ENCODE measurements around the gene TSN. TPM values are rescaled to one million over a fixed set of nuclear protein-coding genes. Genes with fewer than 3 reads are reported as not detected.

The TSN gene
- 34.6 and 59.5 TPM in 2 replicates for total RNA-seq (2011; cell fraction: chromatin; rRNA removed; ENCODE audit: low replicate concordance)
- 27.5 and 32.0 TPM in 2 replicates for total RNA-seq (2011; cell fraction: nucleolus; rRNA removed)
- 53.5 and 77.3 TPM in 2 replicates for total RNA-seq (2011; cell fraction: nucleoplasm; rRNA removed)
- total RNA-seq (2014; rRNA removed) (61.1 and 63.2 TPM in 2 replicates), total RNA-seq (2014; rRNA removed; fragmentation: Illumina TruSeq; extraction: Trizol) (101 and 110 TPM in 2 replicates), total RNA-seq (2015; rRNA removed; fragmentation: Illumina TruSeq; extraction: Trizol) (82.8 and 87.0 TPM in 2 replicates), total RNA-seq (2021) (87.8 and 95.2 TPM in 2 replicates), polyA plus RNA-seq (2011; rRNA removed) (83.7 and 128 TPM in 2 replicates), polyA plus RNA-seq (2014; fragmentation: Illumina TruSeq; extraction: Trizol) (74.5 and 79.4 TPM in 2 replicates), polyA plus RNA-seq (2014; fragmentation: Nextera tagmentation; extraction: Ambion mirVana) (100 to 1,000 TPM; 142 to 152 TPM), polyA plus RNA-seq (2014; rRNA removed) (75.3 and 80.2 TPM in 2 replicates), polyA minus RNA-seq (2011; rRNA and poly(A)+ RNA removed) (63.4 and 80.3 TPM in 2 replicates), Bru-seq, nascent RNA (percentile 96 among the genes with signal in this experiment), BruChase-seq, experiment 1, labeled RNA remaining after a 2-hour chase (percentile 97 among the genes with signal in this experiment), BruChase-seq, experiment 2, labeled RNA remaining after a 6-hour chase (percentile 97 among the genes with signal in this experiment)
- 34.8 and 62.7 TPM in 2 replicates for polyA plus RNA-seq (2011; cell fraction: cytosol; rRNA removed)
- polyA plus RNA-seq (2011; cell fraction: nucleus; rRNA removed): 22.7 and 26.1 TPM in 2 replicates
- polyA plus RNA-seq (2012): 56.1 and 70.2 TPM in 2 replicates
- polyA minus RNA-seq (2011; cell fraction: cytosol; rRNA and poly(A)+ RNA removed): 63.1 and 65.4 TPM in 2 replicates
- 26.1 and 35.9 TPM in 2 replicates for polyA minus RNA-seq (2011; cell fraction: nucleus; rRNA and poly(A)+ RNA removed)
- long read RNA-seq, experiment 1, transcript TSN-212 (5 exons, 3,328 nt): minor isoform, 8 of 987 reads
- long read RNA-seq, experiment 1, transcript TSN-201 (6 exons, 3,420 nt): major isoform, 890 of 987 reads
- long read RNA-seq, experiment 1, transcript TSN-210 (5 exons, 605 nt): minor isoform, 5 of 987 reads
- long read RNA-seq, experiment 1, partial matches to known transcripts: 18 of 987 reads
- long read RNA-seq, experiment 1, other reads (novel, unspliced or antisense): 53 of 987 reads
- long read RNA-seq, experiment 2, transcript TSN-201 (6 exons, 3,420 nt): major isoform, 79 of 161 reads
- long read RNA-seq, experiment 2, partial matches to known transcripts: 7 of 161 reads
- long read RNA-seq, experiment 2, other reads (novel, unspliced or antisense): 73 of 161 reads
- long read RNA-seq, experiment 3, transcript TSN-201 (6 exons, 3,420 nt): major isoform, 181 of 200 reads
- long read RNA-seq, experiment 3, partial matches to known transcripts: 3 of 200 reads
- long read RNA-seq, experiment 3, other reads (novel, unspliced or antisense): 14 of 200 reads

GRCh38 chr2:121755237-121756111 is at the start of gene TSN:
TSN (plus strand) TSS chr2:121755651; CDS start chr2:121755780, 129 bp downstream.
- ATAC-seq (peak; percentile 99), DNase-seq (ENCODE audit: extremely low read depth in 1 of 4, low spot score in 3 of 4) (peak; percentile 93 to 100 (median 94)), FAIRE-seq (peak; percentile 80)
- Histone ChIP-seq H3K4me2 (ENCODE audit: insufficient read depth, low read length) (peak within 1 kb of the TSS; percentile 87), H3K27ac (ENCODE audit: extremely low read depth, low read depth, low read length) (peak within 1 kb of the TSS; percentile 87), H2AFZ (ENCODE audit: low read depth, low read length) (peak within 1 kb of the TSS; percentile 84), H3K36me3 (ENCODE audit: control insufficient read depth, insufficient read depth, low read length) (peaks cover 34% of the 10 kb centered on the region), H3K27me3 (ENCODE audit: control insufficient read depth in 2 of 2, insufficient read depth in 2 of 2, low read length in 2 of 2) (no peaks in the 10 kb centered on the region), H3K79me2 (ENCODE audit: control insufficient read depth, insufficient read depth, low read length) (peaks cover 41% of the 10 kb centered on the region), H3K9me3 (replicated peaks; ENCODE audit: control insufficient read depth, insufficient read depth, low read depth, low read length) (no peaks in the 10 kb centered on the region), H3K4me1 (replicated peaks in 1 of 2; ENCODE audit: control insufficient read depth in 2 of 2, insufficient read depth in 2 of 2, low read length in 2 of 2) (peaks cover 0 to 3% of the 10 kb centered on the region in 2 experiments; a peak in 3 of 5 replicates), H4K20me1 (replicated peaks; ENCODE audit: control insufficient read depth, insufficient read depth, low read length) (no peaks in the 10 kb centered on the region), H3K9ac (ENCODE audit: insufficient read depth in 1 of 2, low read depth in 2 of 2, low read length in 2 of 2) (peak within 1 kb of the TSS; percentile 88 to 98), H3K4me3 (peak within 1 kb of the TSS; percentile 96), H3K9me1 (ENCODE audit: control insufficient read depth, insufficient read depth, low read length) (no peaks in the 10 kb centered on the region)
- WGBS (ENCODE audit: insufficient coverage, low coverage, missing lambda C conversion rate): 0% methylated on average over 52 of the region's 67 CpGs
- intact Hi-C loops (cut with micrococcal nuclease): no loop called here
- CTCF ChIA-PET (ENCODE audit: low intra/inter-chr PET ratio): no interaction called here
- no TSS peak for BruUV-seq (replicated peaks)
- POLR2A ChIA-PET: interaction anchor here (0.6 to 2.5 kb wide), 4 partner anchors 8 to 224 kb away, joined by 3 to 15 read pairs (median 4); partner anchors contain the start of gene RNU4ATAC
- in situ Hi-C loops (cut with MboI): loop anchor here (10.0 kb wide), 1 partner anchor 361 kb away; no protein-coding TSS in a partner anchor
- peak; percentile 74 for TF ChIP-seq XRCC5 (IDR thresholded peaks at IDR 0.05; ENCODE audit: low read depth, low read length)
- TF ChIP-seq PRPF4 (IDR thresholded peaks at IDR 0.05; ENCODE audit: insufficient read depth, low read depth, low read length, poor library complexity, severe bottlenecking): no peak
- TF ChIP-seq ARID3B (CRISPR knock-in tag; IDR thresholded peaks at IDR 0.05; ENCODE audit: borderline replicate concordance): no peak
- TF ChIP-seq ATF1 (CRISPR knock-in tag; IDR thresholded peaks at IDR 0.05): peak; percentile 51; the same call in 1 of the 2 replicates
- TF ChIP-seq ATF1 (tag; IDR thresholded peaks at IDR 0.05): peak; percentile 93
- TF ChIP-seq ZNF143 (CRISPR knock-in tag; IDR thresholded peaks at IDR 0.05): no peak
- no peak for TF ChIP-seq RAD21 (CRISPR knock-in tag; conservative IDR thresholded peaks at IDR 0.05 in 1 of 2, IDR thresholded peaks at IDR 0.05 in 1 of 2)
- no peak for TF ChIP-seq LEF1 (IDR thresholded peaks at IDR 0.05)
- TF ChIP-seq RNF219 (CRISPR knock-in tag; IDR thresholded peaks at IDR 0.05): no peak
- no peak for TF ChIP-seq RBM15 (IDR thresholded peaks at IDR 0.05; ENCODE audit: insufficient read depth, low read length)
